Dermis microvascular lymphatic vessel endothelial cell (primary cell): ENCODE results near the gene STK39. TPM values are rescaled to one million over a fixed set of nuclear protein-coding genes. Genes with fewer than 3 reads are reported as not detected.

ENCODE experiments used
- DNase-seq, 2 donors: peaks; one replicate each; pipeline versions ENCODE4 v3.0.0 to v3.0.0-alpha.2; 2010; ENCODE audit warnings: low read depth in 2 of 2
- total RNA-seq: library from RNA; depleted of rRNA; stranded (reverse); fragments of >200 nt; gene quantifications from 2 replicates; pipeline ENCODE4 v1.2.1, GENCODE V29; 2014

STK39 gene
- total RNA-seq, 1 donor from 2014 or later = 2.8 TPM

GRCh38 chr2:167961536-167962048 lies 285.8 kb downstream of the STK39 start:
- DNase-seq = no peak

- DNase-seq = no peak
These were observed 287.2 kb downstream of the STK39 start for GRCh38 chr2:167960089-167960747.

- no peak for DNase-seq
These were observed 289.7 kb downstream of the STK39 start for GRCh38 chr2:167957662-167958061.

GRCh38 chr2:167955264-167955906 lies 292.0 kb downstream of the STK39 start:
- DNase-seq = no peak

GRCh38 chr2:167954495-167954894 lies 292.9 kb downstream of the STK39 start:
- DNase-seq = no peak

- no peak for DNase-seq
These were observed 293.6 kb downstream of the STK39 start for GRCh38 chr2:167953776-167954175.

GRCh38 chr2:167950571-167950970 lies 296.8 kb downstream of the STK39 start:
- no peak for DNase-seq

- no peak for DNase-seq
These were observed 301.0 kb downstream of the STK39 start for GRCh38 chr2:167946441-167946841.

GRCh38 chr2:167945660-167946368 lies 301.6 kb downstream of the STK39 start:
- DNase-seq = no peak

- DNase-seq = no peak
These were observed 302.4 kb downstream of the STK39 start for GRCh38 chr2:167944825-167945659.

GRCh38 chr2:167943897-167944296 lies 303.5 kb downstream of the STK39 start:
- no peak for DNase-seq

GRCh38 chr2:167943368-167943767 lies 304.0 kb downstream of the STK39 start:
- DNase-seq = no peak

GRCh38 chr2:167942366-167943081 lies 304.9 kb downstream of the STK39 start:
- DNase-seq = no peak

GRCh38 chr2:167941604-167942003 lies 305.8 kb downstream of the STK39 start:
- no peak for DNase-seq

- DNase-seq = no peak
These were observed 306.5 kb downstream of the STK39 start for GRCh38 chr2:167940734-167941507.

GRCh38 chr2:167940346-167940725 lies 307.1 kb downstream of the STK39 start:
- DNase-seq = no peak

- DNase-seq = no peak
These were observed 307.7 kb downstream of the STK39 start for GRCh38 chr2:167939514-167940345.

- no peak for DNase-seq
These were observed 310.0 kb downstream of the STK39 start for GRCh38 chr2:167937403-167937802.

- no peak for DNase-seq
These were observed 311.6 kb downstream of the STK39 start for GRCh38 chr2:167935803-167936110.
